Activated B cell treated with CpG ODN at 0.5 μM for 24 hours (primary cell): Measurements from ENCODE around the gene PI4KB. TPM values are rescaled to one million over a fixed set of nuclear protein-coding genes. Genes with fewer than 3 reads are reported as not detected.

Experiments used
- ATAC-seq: fragments of 200-7000 bp; cut with Tn5 transposase; one replicate; pipeline ENCODE4 v1.10.0; 2021; ENCODE audit warnings: low read depth, mild to moderate bottlenecking, moderate library complexity
- CTCF ChIA-PET: fragments of 350-600 bp; sonication (Branson Sonifier 250); formaldehyde crosslinking; loops from one replicate; lab custom pipeline; 2021; ENCODE audit warnings: antibody characterized with exemption; lab: Charles Lee
- POLR2A ChIA-PET: fragments of 350-600 bp; sonication (Branson Sonifier 250); formaldehyde crosslinking; loops from one replicate; lab custom pipeline; 2021; ENCODE audit warnings: antibody characterized with exemption; lab: Charles Lee
- DNase-seq: peaks from one replicate; pipeline ENCODE4 v3.0.0; 2022
- H3K27ac Mint-ChIP-seq: one replicate; pipeline ENCODE4 v1.8.0; 2020; ENCODE audit warnings: mixed read lengths
- H3K27me3 Mint-ChIP-seq: one replicate; pipeline ENCODE4 v1.8.0; 2021; ENCODE audit warnings: mixed read lengths
- H3K36me3 Mint-ChIP-seq: one replicate; pipeline ENCODE4 v1.8.0; 2021; ENCODE audit warnings: low read depth, mixed read lengths
- H3K4me1 Mint-ChIP-seq: one replicate; pipeline ENCODE4 v1.8.0; 2021; ENCODE audit warnings: mixed read lengths
- H3K4me3 Mint-ChIP-seq: one replicate; pipeline ENCODE4 v1.8.0; 2020; ENCODE audit warnings: mild to moderate bottlenecking, mixed read lengths
- H3K9me3 Mint-ChIP-seq: one replicate; pipeline ENCODE4 v1.8.0; 2020; ENCODE audit warnings: mixed read lengths
- intact Hi-C: fragments of 100-400 bp; cut with micrococcal nuclease; formaldehyde crosslinking; loops from one replicate; pipeline ENCODE4 v1.15.1; 2024
- total RNA-seq: library from RNA; stranded (reverse); gene quantifications from 2 replicates; pipeline ENCODE4 v1.2.3, GENCODE V29; 2022
- TF ChIP-seq, protein P1 (sequence below): fragments of 200-600 bp; IDR thresholded peaks from one replicate; pipeline ENCODE4 v1.8.0; 2022; ENCODE audit warnings: antibody characterized with exemption, mild to moderate bottlenecking

The PI4KB gene
- total RNA-seq, 1 donor from 2014 or later: 113 TPM

GRCh38 chr1:151370211-151370911 is 43.1 kb upstream of the PI4KB start:
- ChIA-PET POLR2A (interaction anchor here (0.5 to 1.1 kb wide), 2 partner anchors 34 to 43 kb away, joined by 3 to 4 read pairs; partner anchors contain the start of gene PI4KB), CTCF (no interaction called here)
- TF ChIP-seq, protein P1, sequence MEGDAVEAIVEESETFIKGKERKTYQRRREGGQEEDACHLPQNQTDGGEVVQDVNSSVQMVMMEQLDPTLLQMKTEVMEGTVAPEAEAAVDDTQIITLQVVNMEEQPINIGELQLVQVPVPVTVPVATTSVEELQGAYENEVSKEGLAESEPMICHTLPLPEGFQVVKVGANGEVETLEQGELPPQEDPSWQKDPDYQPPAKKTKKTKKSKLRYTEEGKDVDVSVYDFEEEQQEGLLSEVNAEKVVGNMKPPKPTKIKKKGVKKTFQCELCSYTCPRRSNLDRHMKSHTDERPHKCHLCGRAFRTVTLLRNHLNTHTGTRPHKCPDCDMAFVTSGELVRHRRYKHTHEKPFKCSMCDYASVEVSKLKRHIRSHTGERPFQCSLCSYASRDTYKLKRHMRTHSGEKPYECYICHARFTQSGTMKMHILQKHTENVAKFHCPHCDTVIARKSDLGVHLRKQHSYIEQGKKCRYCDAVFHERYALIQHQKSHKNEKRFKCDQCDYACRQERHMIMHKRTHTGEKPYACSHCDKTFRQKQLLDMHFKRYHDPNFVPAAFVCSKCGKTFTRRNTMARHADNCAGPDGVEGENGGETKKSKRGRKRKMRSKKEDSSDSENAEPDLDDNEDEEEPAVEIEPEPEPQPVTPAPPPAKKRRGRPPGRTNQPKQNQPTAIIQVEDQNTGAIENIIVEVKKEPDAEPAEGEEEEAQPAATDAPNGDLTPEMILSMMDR: no peak
- Mint-ChIP-seq H3K27ac (no peak overlapping the region), H3K4me3 (no peak overlapping the region), H3K9me3 (no peaks in the 10 kb centered on the region), H3K36me3 (no peaks in the 10 kb centered on the region), H3K4me1 (no peaks in the 10 kb centered on the region), H3K27me3 (no peaks in the 10 kb centered on the region)
- intact Hi-C loops: no loop called here
- no peak for DNase-seq
- no peak for ATAC-seq

- CTCF ChIA-PET: interaction anchor here (1.0 kb wide), 1 partner anchor 29 kb away, joined by 3 read pairs; no protein-coding TSS in a partner anchor
- intact Hi-C loops: no loop called here
These were observed 42.4 kb upstream of the PI4KB start for GRCh38 chr1:151369621-151370048.

GRCh38 chr1:151369302-151369610 is 42.0 kb upstream of the PI4KB start:
- intact Hi-C loops: no loop called here

More at GRCh38 chr1:151369621-151370048, 42.4 kb upstream of the PI4KB start:
- ATAC-seq: no peak
- H3K4me1 Mint-ChIP-seq: no peaks in the 10 kb centered on the region
- H3K9me3 Mint-ChIP-seq: no peaks in the 10 kb centered on the region
- POLR2A ChIA-PET: interaction anchor here (1.1 kb wide), 1 partner anchor 43 kb away, joined by 4 read pairs; the partner anchor contains the start of gene PI4KB
- TF ChIP-seq, protein P1: no peak
- H3K27me3 Mint-ChIP-seq: no peaks in the 10 kb centered on the region
- no peak overlapping the region for H3K4me3 Mint-ChIP-seq
- H3K27ac Mint-ChIP-seq: no peak overlapping the region
- H3K36me3 Mint-ChIP-seq: no peaks in the 10 kb centered on the region
- no peak for DNase-seq

GRCh38 chr1:151368393-151369301 is 41.4 kb upstream of the PI4KB start:
- intact Hi-C loops: no loop called here
- CTCF ChIA-PET: interaction anchor here (0.6 to 1.0 kb wide), 2 partner anchors 28 to 91 kb away, joined by 3 read pairs; partner anchors contain the start of gene POGZ

More at GRCh38 chr1:151369302-151369610, 42.0 kb upstream of the PI4KB start:
- Mint-ChIP-seq H3K4me1 (no peaks in the 10 kb centered on the region), H3K27ac (no peak overlapping the region), H3K27me3 (no peaks in the 10 kb centered on the region), H3K4me3 (no peak overlapping the region), H3K36me3 (no peaks in the 10 kb centered on the region), H3K9me3 (no peaks in the 10 kb centered on the region)
- CTCF ChIA-PET: interaction anchor here (1.0 kb wide), 1 partner anchor 28 kb away, joined by 3 read pairs; no protein-coding TSS in a partner anchor
- ATAC-seq: no peak
- DNase-seq: no peak
- POLR2A ChIA-PET: no interaction called here
- TF ChIP-seq, protein P1: no peak

More at GRCh38 chr1:151368393-151369301, 41.4 kb upstream of the PI4KB start:
- Mint-ChIP-seq H3K4me1 (no peaks in the 10 kb centered on the region), H3K27ac (no peak overlapping the region), H3K4me3 (no peak overlapping the region), H3K36me3 (no peaks in the 10 kb centered on the region), H3K9me3 (no peaks in the 10 kb centered on the region), H3K27me3 (no peaks in the 10 kb centered on the region)
- POLR2A ChIA-PET: interaction anchor here (1.0 kb wide), 1 partner anchor 42 kb away, joined by 3 read pairs; no protein-coding TSS in a partner anchor
- ATAC-seq (no peak), DNase-seq (no peak)
- TF ChIP-seq, protein P1: no peak
